GM12891 (cell line): ENCODE results near the gene ADGRL1.

Experiments used
- DNase-seq: peaks from one replicate; pipeline ENCODE4 v3.0.0; 2011; ENCODE audit warnings: low spot score; ENCODE audit not compliant: insufficient read length
- FAIRE-seq: peaks from 2 replicates; lab custom pipeline; 2011; peaks lifted over from hg19 to GRCh38; lab: Jason Lieb, UNC
- PAX5 ChIP-seq: IDR thresholded peaks from 2 replicates; pipeline ENCODE4 v1.6.1; 2011; ENCODE audit warnings: low read length, moderate library complexity, mild to moderate bottlenecking; ENCODE audit not compliant: insufficient read depth, severe bottlenecking
- POLR2A ChIP-seq: IDR thresholded peaks from 2 replicates; pipeline ENCODE4 v1.6.1; 2011; ENCODE audit warnings: low read depth, low read length, control low read depth
- POLR2AphosphoS5 ChIP-seq: IDR thresholded peaks from 2 replicates; pipeline ENCODE4 v1.6.1; 2011; ENCODE audit warnings: low read depth, low read length, control low read depth
- POU2F2 ChIP-seq: IDR thresholded peaks from 2 replicates; pipeline ENCODE4 v1.6.1; 2011; ENCODE audit warnings: low read depth, mild to moderate bottlenecking, control low read depth, low read length, moderate library complexity
- SPI1 ChIP-seq: IDR thresholded peaks from 2 replicates; pipeline ENCODE4 v1.6.1; 2011; ENCODE audit warnings: low read depth, low read length, control low read depth
- TAF1 ChIP-seq: IDR thresholded peaks from 2 replicates; pipeline ENCODE4 v1.6.1; 2011; ENCODE audit warnings: low read depth, low read length, control low read depth

The ADGRL1 gene

GRCh38 chr19:14142262-14143190, 63.4 kb downstream of the ADGRL1 start:
- FAIRE-seq (no peak), DNase-seq (no peak)
- no peak for TF ChIP-seq PAX5
- no peak for TF ChIP-seq TAF1
- TF ChIP-seq POLR2AphosphoS5 = no peak
- TF ChIP-seq POLR2A = no peak
- no peak for TF ChIP-seq POU2F2
- no peak for TF ChIP-seq SPI1

DNA sequence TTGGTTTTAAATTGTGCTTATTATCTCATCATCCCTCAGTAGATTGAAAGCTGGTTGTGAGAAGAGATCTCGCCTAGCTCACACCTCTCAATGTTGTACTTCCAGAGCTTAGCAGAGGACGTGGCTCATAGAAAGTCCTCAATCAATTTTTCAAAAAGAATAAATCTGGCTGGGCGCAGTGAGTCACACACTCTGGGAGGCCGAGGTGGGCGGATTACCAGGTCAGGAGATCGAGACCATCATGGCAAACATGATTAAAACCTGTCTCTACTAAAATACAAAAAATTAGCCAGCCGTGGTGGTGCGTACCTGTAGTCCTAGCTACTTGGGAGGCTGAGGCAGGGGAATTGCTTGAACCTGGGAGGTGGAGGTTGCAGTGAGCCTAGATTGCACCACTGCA, 64.9 kb downstream of the ADGRL1 start:
- TF ChIP-seq PAX5 = no peak
- TF ChIP-seq POLR2A = no peak
- no peak for TF ChIP-seq POLR2AphosphoS5
- no peak for TF ChIP-seq SPI1
- TF ChIP-seq TAF1 = no peak
- DNase-seq (no peak), FAIRE-seq (no peak)

GRCh38 chr19:14139944-14140343, 66.0 kb downstream of the ADGRL1 start:
- FAIRE-seq = no peak
- DNase-seq = no peak
- TF ChIP-seq POU2F2 (no peak), TAF1 (no peak), PAX5 (no peak), SPI1 (no peak), POLR2A (no peak), POLR2AphosphoS5 (no peak)

GRCh38 chr19:14138576-14139265, 67.2 kb downstream of the ADGRL1 start:
- DNase-seq (no peak), FAIRE-seq (no peak)
- TF ChIP-seq PAX5 (no peak), POU2F2 (no peak), POLR2AphosphoS5 (no peak), POLR2A (no peak), TAF1 (no peak), SPI1 (no peak)

- FAIRE-seq (peak; percentile 96), DNase-seq (peak; percentile 97)
- TF ChIP-seq POU2F2 (no peak), POLR2A (peak; percentile 89), PAX5 (no peak), POLR2AphosphoS5 (peak; percentile 83), SPI1 (peak; percentile 59), TAF1 (peak; percentile 59)
These were observed 69.3 kb downstream of the ADGRL1 start, which contains the start of gene ASF1B for GRCh38 chr19:14136509-14137281. Gene ASF1B (minus strand): TSS chr19:14136589. CDS start chr19:14136456, 133 bp downstream.

DNA sequence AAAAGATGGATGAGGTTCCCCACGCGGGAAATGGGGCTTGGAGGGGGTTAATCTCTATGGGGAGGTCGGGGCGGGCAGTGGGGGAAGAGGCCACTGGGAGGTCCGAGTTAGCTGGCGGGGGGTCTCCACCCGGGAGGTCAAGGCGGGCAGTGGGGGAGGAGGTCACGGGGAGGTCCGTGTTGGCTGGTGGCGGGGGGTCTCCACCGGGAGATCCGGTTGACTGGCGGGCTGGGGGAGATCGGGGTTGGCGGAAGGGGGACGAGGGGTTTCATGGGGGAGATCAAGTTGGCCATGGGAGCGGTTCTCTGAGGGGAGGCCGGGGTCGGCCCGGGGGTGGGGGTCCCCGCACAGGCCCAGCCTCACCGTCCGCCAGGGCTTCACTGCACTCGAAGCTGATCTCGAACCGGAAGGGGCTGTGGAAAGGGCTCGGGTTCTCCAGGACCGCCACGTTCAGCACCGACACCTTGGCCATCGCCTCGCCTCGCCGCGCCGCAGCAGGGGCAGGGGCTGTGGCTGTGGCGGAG, 69.9 kb downstream of the ADGRL1 start:
- FAIRE-seq = no peak
- TF ChIP-seq PAX5 = no peak
- TF ChIP-seq SPI1 = no peak
- no peak for TF ChIP-seq POU2F2
- TF ChIP-seq POLR2A = no peak; the same call in 1 of the 2 replicates
- no peak for TF ChIP-seq TAF1
- no peak for TF ChIP-seq POLR2AphosphoS5
- DNase-seq = no peak

GRCh38 chr19:14135355-14135754, 70.6 kb downstream of the ADGRL1 start:
- FAIRE-seq (no peak), DNase-seq (no peak)
- TF ChIP-seq TAF1 = no peak
- TF ChIP-seq POLR2A = no peak
- TF ChIP-seq SPI1 = no peak
- no peak for TF ChIP-seq POLR2AphosphoS5
- no peak for TF ChIP-seq PAX5
- no peak for TF ChIP-seq POU2F2

DNA sequence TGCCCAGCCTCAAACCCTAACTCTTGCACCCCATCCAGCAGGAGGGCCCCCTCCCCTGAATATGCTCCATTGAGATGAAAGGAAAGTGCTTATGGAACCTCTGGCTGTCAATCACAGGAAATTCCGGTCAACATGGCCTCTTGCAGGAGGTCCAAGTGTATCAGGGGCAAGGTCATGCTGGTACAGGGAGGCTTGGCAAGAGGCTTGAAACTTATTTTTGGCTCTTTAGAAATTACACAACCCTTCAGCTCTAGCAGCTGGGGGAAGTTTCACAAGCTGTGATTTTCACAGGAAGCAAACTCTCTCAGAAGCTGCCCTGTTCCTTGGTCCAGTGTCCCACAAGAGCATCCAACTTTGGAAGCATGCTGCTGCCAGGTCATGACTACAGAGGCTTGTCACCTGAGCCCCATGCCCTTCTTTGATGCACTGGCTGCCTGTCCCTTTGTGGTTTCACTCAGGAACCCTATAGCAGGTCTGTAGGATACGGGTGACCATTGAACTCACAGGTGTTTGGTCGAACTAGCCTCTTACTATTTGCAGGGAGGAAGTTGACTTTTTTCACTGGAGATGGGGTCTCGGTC, 78.0 kb downstream of the ADGRL1 start:
- FAIRE-seq (no peak), DNase-seq (no peak)
- TF ChIP-seq TAF1 (no peak), SPI1 (peak; percentile 39)
